ENCODE results near the gene KCNMA1.

DNA sequence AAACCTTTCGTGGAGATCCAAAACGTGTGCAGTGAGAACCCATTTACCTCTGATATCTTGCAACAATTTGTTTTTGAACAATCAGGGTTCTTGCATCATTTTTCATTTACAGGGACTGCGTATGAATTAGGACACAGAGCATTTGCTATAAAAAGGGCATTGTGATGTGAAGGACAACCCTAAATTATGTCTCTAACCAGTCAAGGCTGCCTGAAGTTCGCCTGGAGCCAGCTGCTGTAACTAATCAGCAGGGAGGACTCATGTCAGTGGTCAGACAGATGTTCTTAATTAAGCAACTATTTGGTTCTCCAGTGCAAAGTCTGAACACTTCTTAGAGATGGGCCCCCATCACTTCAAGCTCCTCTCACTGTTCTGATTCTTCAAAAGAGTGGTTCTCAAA is 674.8 kb downstream of the KCNMA1 start:
- TF ChIP-seq, protein P1, sequence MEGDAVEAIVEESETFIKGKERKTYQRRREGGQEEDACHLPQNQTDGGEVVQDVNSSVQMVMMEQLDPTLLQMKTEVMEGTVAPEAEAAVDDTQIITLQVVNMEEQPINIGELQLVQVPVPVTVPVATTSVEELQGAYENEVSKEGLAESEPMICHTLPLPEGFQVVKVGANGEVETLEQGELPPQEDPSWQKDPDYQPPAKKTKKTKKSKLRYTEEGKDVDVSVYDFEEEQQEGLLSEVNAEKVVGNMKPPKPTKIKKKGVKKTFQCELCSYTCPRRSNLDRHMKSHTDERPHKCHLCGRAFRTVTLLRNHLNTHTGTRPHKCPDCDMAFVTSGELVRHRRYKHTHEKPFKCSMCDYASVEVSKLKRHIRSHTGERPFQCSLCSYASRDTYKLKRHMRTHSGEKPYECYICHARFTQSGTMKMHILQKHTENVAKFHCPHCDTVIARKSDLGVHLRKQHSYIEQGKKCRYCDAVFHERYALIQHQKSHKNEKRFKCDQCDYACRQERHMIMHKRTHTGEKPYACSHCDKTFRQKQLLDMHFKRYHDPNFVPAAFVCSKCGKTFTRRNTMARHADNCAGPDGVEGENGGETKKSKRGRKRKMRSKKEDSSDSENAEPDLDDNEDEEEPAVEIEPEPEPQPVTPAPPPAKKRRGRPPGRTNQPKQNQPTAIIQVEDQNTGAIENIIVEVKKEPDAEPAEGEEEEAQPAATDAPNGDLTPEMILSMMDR (IDR thresholded peaks at IDR 0.05) = no peak
- TF ChIP-seq POLR2A (IDR thresholded peaks at IDR 0.05) = no peak
